PC-9 (cell line): ENCODE data around the gene DAPK1. TPM values are rescaled to one million over a fixed set of nuclear protein-coding genes. Genes with fewer than 3 reads are reported as not detected.

Experiments used
- BruUV-seq: library from RNA; stranded (reverse); fragments of 400-500 nt; replicated peaks from 2 replicates; lab custom pipeline; 2021; lab: Mats Ljungman, UMichigan
- CTCF ChIA-PET: fragments of 300-600 bp; sonication (Branson Sonifier 250); formaldehyde crosslinking; loops from one replicate; lab custom pipeline; 2022; ENCODE audit warnings: antibody characterized with exemption; lab: Charles Lee
- POLR2A ChIA-PET: fragments of 300-600 bp; sonication (Branson Sonifier 250); formaldehyde crosslinking; loops from one replicate; lab custom pipeline; 2022; ENCODE audit warnings: antibody characterized with exemption; ENCODE audit not compliant: unreplicated experiment; lab: Charles Lee
- DNase-seq, 2 experiments: peaks; one replicate each; pipeline versions ENCODE4 v3.0.0 to v3.0.0-alpha.2; 2015 to 2022; ENCODE audit warnings: mixed read lengths in 1 of 2
- H2AFZ ChIP-seq: fragments of 200-600 bp; sonication (generic); 2 replicates; pipeline ENCODE4 v1.8.1; 2017; ENCODE audit warnings: antibody characterized with exemption
- H3F3A ChIP-seq: fragments of 200-600 bp; sonication (generic); 2 replicates; pipeline ENCODE4 v1.8.1; 2017; ENCODE audit warnings: antibody characterized with exemption, mild to moderate bottlenecking, low read depth; ENCODE audit not compliant: insufficient read depth
- H3K27ac ChIP-seq: fragments of 200-600 bp; sonication (generic); 2 replicates; pipeline ENCODE4 v1.6.1; 2016; ENCODE audit warnings: mixed run types
- H3K27me3 ChIP-seq: fragments of 200-600 bp; sonication (generic); 2 replicates; pipeline ENCODE4 v1.6.1; 2016; ENCODE audit warnings: low read depth, mixed run types; ENCODE audit not compliant: insufficient read depth
- H3K36me3 ChIP-seq: fragments of 200-600 bp; sonication (generic); 2 replicates; pipeline ENCODE4 v1.6.1; 2016; ENCODE audit warnings: low read depth, mixed run types
- H3K4me1 ChIP-seq: fragments of 200-600 bp; sonication (generic); replicated peaks from 2 replicates; pipeline ENCODE4 v1.6.1; 2016; ENCODE audit warnings: mixed run types; ENCODE audit not compliant: insufficient read depth
- H3K4me2 ChIP-seq: fragments of 200-600 bp; sonication (generic); 2 replicates; pipeline ENCODE4 v1.6.1; 2017; ENCODE audit warnings: mixed run types
- H3K4me3 ChIP-seq: fragments of 200-600 bp; sonication (generic); 2 replicates; pipeline ENCODE4 v1.6.1; 2016; ENCODE audit warnings: mixed run types
- H3K79me2 ChIP-seq: fragments of 200-600 bp; sonication (generic); 2 replicates; pipeline ENCODE4 v1.6.1; 2017; ENCODE audit warnings: low read depth, mixed run types
- H3K9me2 ChIP-seq: fragments of 200-600 bp; sonication (generic); 2 replicates; pipeline ENCODE4 v1.8.1; 2017; ENCODE audit warnings: mild to moderate bottlenecking; ENCODE audit not compliant: insufficient read depth
- H3K9me3 ChIP-seq: fragments of 200-600 bp; sonication (generic); 2 replicates; pipeline ENCODE4 v1.8.1; 2016; ENCODE audit warnings: low read depth; ENCODE audit not compliant: insufficient read depth
- H4K20me1 ChIP-seq: fragments of 200-600 bp; sonication (generic); 2 replicates; pipeline ENCODE4 v1.8.1; 2017; ENCODE audit not compliant: insufficient read depth
- EZH2 ChIP-seq: fragments of 200-600 bp; sonication (generic); IDR thresholded peaks from 2 replicates; pipeline ENCODE4 v1.8.0; 2017; ENCODE audit warnings: antibody characterized with exemption, low read depth
- intact Hi-C: fragments of 100-400 bp; cut with micrococcal nuclease; formaldehyde crosslinking; loops from one replicate; pipeline ENCODE4 v1.10.0; 2022; ENCODE audit not compliant: unreplicated experiment
- total RNA-seq: library from RNA; stranded (reverse); gene quantifications from 2 replicates; pipeline ENCODE4 v1.2.3, GENCODE V29; 2021
- TF ChIP-seq, protein P1 (sequence below): fragments of 200-600 bp; sonication (generic); conservative IDR thresholded peaks from 2 replicates; pipeline ENCODE4 v1.6.1; 2017; ENCODE audit warnings: mixed run types, antibody characterized with exemption, mild to moderate bottlenecking, moderate library complexity

DAPK1 gene
- total RNA-seq, 1 experiment from 2014 or later, result 100 TPM

DNA sequence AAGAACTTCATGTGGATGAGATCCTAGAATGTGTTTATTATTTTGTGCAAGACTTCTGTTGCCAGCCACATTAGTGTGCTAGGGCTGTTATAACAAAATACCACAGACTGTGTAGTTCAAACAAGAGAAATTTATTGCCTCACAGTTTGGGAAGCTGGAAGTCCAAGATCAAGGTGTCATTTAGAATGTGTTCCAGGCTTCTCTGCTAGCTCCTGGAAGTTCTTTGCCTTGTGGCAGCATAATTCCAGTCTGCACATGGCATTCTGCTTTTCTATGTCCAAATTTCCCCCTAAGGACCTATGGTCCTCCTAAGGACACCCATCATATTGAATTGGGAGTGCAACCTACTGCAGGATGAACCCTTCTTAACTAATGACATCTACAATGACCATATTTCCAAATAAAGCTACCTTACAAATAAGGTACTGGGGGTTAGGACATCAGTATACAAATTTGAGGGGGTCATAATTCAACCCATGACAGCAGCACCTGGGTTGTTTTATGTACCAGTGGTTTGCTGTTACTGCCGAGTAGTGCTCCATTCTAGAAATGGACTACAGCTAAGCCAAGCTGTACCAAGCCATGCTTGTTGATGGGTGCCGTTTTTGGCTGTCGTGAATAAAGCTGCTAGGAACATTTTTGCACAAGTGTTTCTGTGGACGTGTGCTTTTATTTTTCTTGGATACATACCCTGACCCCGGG is 52.7 kb downstream of the DAPK1 start:
- Histone ChIP-seq H3K9me3 (no peaks in the 10 kb centered on the region), H3K27ac (no peak overlapping the region), H3K79me2 (peaks cover 4% of the 10 kb centered on the region; the same call in 1 of the 2 replicates), H4K20me1 (0 out of 2 replicates have a peak, but pooled peaks cover 5% of the 10 kb centered on the region), H3K9me2 (no peaks in the 10 kb centered on the region), H3K36me3 (no peaks in the 10 kb centered on the region), H3K27me3 (no peaks in the 10 kb centered on the region), H3K4me3 (no peak overlapping the region), H3K4me1 (peaks cover 17% of the 10 kb centered on the region; the same call in 1 of the 2 replicates), H2AFZ (no peak overlapping the region), H3K4me2 (no peak overlapping the region), H3F3A (peaks cover 3% of the 10 kb centered on the region; the same call in 1 of the 2 replicates)
- no TSS peak for BruUV-seq
- TF ChIP-seq, protein P1, sequence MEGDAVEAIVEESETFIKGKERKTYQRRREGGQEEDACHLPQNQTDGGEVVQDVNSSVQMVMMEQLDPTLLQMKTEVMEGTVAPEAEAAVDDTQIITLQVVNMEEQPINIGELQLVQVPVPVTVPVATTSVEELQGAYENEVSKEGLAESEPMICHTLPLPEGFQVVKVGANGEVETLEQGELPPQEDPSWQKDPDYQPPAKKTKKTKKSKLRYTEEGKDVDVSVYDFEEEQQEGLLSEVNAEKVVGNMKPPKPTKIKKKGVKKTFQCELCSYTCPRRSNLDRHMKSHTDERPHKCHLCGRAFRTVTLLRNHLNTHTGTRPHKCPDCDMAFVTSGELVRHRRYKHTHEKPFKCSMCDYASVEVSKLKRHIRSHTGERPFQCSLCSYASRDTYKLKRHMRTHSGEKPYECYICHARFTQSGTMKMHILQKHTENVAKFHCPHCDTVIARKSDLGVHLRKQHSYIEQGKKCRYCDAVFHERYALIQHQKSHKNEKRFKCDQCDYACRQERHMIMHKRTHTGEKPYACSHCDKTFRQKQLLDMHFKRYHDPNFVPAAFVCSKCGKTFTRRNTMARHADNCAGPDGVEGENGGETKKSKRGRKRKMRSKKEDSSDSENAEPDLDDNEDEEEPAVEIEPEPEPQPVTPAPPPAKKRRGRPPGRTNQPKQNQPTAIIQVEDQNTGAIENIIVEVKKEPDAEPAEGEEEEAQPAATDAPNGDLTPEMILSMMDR, result no peak
- no peak for TF ChIP-seq EZH2
- DNase-seq, result no peak
- CTCF ChIA-PET, result interaction anchor here (0.7 kb wide), 1 partner anchor 1443 kb away, joined by 3 read pairs; no protein-coding TSS in a partner anchor
- intact Hi-C loops, result no loop called here
- POLR2A ChIA-PET, result interaction anchor here (0.6 kb wide), 1 partner anchor 121 kb away, joined by 5 read pairs; no protein-coding TSS in a partner anchor

DNA sequence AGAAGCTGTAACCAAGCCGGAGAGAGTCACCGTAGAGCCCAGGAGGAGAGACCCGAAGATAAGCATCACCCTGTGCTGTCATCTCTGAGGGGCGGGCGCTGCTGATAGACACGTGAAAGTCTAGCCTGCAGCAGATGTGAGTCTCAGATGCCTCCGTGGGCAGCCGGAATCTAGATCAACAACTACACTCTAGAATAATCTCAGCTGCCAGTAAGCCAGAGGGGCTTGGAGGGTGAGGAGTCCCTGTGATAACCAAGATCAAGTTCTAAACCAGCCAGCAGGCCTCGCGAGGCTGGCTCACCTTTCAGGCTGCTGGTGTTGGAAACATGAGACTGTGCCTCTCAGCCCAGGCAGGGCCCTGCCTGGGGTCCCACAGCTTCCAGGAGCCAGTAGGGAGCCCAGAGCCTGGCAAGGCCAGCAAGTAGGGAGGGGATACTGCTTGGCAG is 54.1 kb downstream of the DAPK1 start:
- Histone ChIP-seq H3K27me3 (no peaks in the 10 kb centered on the region), H3F3A (no peaks in the 10 kb centered on the region), H3K36me3 (no peaks in the 10 kb centered on the region), H2AFZ (no peak overlapping the region), H3K27ac (no peak overlapping the region), H4K20me1 (0 out of 2 replicates have a peak, but pooled peaks cover 5% of the 10 kb centered on the region), H3K4me3 (no peak overlapping the region), H3K4me2 (no peak overlapping the region), H3K9me2 (no peaks in the 10 kb centered on the region), H3K79me2 (peaks cover 4% of the 10 kb centered on the region; the same call in 1 of the 2 replicates), H3K9me3 (no peaks in the 10 kb centered on the region), H3K4me1 (peaks cover 8% of the 10 kb centered on the region; the same call in 1 of the 2 replicates)
- TF ChIP-seq, protein P1, result no peak
- no peak for TF ChIP-seq EZH2
- intact Hi-C loops, result no loop called here
- BruUV-seq, result no TSS peak
- no peak for DNase-seq
- CTCF ChIA-PET, result interaction anchor here (0.6 kb wide), 1 partner anchor 13 kb away, joined by 3 read pairs; no protein-coding TSS in a partner anchor
- POLR2A ChIA-PET, result no interaction called here

DNA sequence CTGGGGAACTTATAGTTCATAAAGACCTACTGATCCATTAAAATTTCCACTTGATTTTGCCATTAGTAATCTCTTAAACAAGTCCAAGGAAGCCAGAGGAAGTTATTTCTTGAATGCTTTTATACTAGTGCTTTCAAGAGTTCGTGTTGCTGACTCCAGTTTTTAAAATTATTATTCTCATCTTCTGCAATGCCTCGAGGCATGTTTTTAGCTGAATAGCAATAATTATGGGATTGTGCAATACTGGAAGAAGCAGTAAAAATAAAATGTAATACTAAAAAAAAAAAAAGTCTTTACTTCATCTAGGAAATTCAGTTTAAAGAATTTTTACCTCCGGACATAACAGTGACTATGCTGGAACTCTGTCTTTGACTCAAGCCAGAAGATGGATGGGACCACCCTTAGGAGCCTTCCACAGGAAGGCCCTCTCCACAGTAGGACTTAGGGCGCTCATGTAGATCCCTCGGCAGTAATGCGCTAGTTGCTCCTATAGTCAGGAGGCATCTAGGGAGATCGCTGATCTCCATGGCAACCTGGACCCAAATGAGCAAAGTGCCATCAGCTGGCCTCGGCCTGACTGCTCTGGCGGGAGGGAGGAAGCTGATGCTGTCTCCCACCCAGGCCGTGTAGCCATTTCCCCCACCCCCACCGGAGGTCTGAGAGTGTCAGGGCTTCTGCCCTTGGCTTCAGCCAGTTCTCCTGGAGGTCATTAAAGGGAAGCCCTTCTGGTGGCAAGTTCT is 56.7 kb downstream of the DAPK1 start:
- Histone ChIP-seq H3K9me3 (no peaks in the 10 kb centered on the region), H3K27ac (no peak overlapping the region), H4K20me1 (0 out of 2 replicates have a peak, but pooled peaks cover 5% of the 10 kb centered on the region), H3F3A (no peaks in the 10 kb centered on the region), H3K9me2 (no peaks in the 10 kb centered on the region), H3K36me3 (no peaks in the 10 kb centered on the region), H3K4me2 (no peak overlapping the region), H3K4me1 (no peaks in the 10 kb centered on the region), H2AFZ (no peak overlapping the region), H3K79me2 (peaks cover 4% of the 10 kb centered on the region; the same call in 1 of the 2 replicates), H3K27me3 (no peaks in the 10 kb centered on the region), H3K4me3 (no peak overlapping the region)
- CTCF ChIA-PET, result no interaction called here
- POLR2A ChIA-PET, result no interaction called here
- intact Hi-C loops, result no loop called here
- no peak for DNase-seq
- BruUV-seq, result no TSS peak
- TF ChIP-seq, protein P1, result no peak
- TF ChIP-seq EZH2, result no peak
